ENCODE data around the gene NR2E1. TPM values are rescaled to one million over a fixed set of nuclear protein-coding genes. Genes with fewer than 3 reads are reported as not detected.

Gene NR2E1
- total and polyA plus RNA-seq, 10 donors, result not detected

- no peak overlapping the region for H3K27ac ChIP-seq
- no peak for DNase-seq
- intact Hi-C loops (cut with DNase I; ENCODE audit: low total_unique reads), result no loop called here
- H3K4me3 ChIP-seq, result no peak overlapping the region
- peaks cover 0 to 3% (median 0%) of the 10 kb centered on the region in 8 donors for H3K9me3 ChIP-seq
- peaks cover 33 to 100% (median 99%) of the 10 kb centered on the region in 7 donors for H3K27me3 ChIP-seq (replicated peaks in 1 of 7)
- 23 to 51% (median 45%) methylated on average over 2 to 3 of the region's 3 CpGs for WGBS, 5 donors
- no peaks in the 10 kb centered on the region for H3K36me3 ChIP-seq
- peaks cover 36 to 71% (median 59%) of the 10 kb centered on the region in 6 donors for H3K4me1 ChIP-seq
- TF ChIP-seq POLR2A (IDR thresholded peaks at IDR 0.05) (no peak), POLR2AphosphoS5 (IDR thresholded peaks at IDR 0.05) (no peak), CTCF (IDR thresholded peaks at IDR 0.05 in 8 of 11, conservative IDR thresholded peaks at IDR 0.05 in 3 of 11) (no peak)
Observed at GRCh38 chr6:108171918-108172516, 6.2 kb downstream of the NR2E1 start.

GRCh38 chr6:108174371-108175175, 8.8 kb downstream of the NR2E1 start:
- intact Hi-C loops (cut with DNase I; ENCODE audit: low total_unique reads), result no loop called here
- Histone ChIP-seq H3K4me1 (peaks cover 12 to 45% (median 34%) of the 10 kb centered on the region in 6 donors), H3K4me3 (peak overlapping the region in 2 of 8 donors; percentile 34 to 61), H3K9me3 (peaks cover 0 to 3% (median 0%) of the 10 kb centered on the region in 8 donors), H3K36me3 (no peaks in the 10 kb centered on the region), H3K27me3 (replicated peaks in 1 of 7) (peaks cover 19 to 97% (median 94%) of the 10 kb centered on the region in 7 donors), H3K27ac (no peak overlapping the region)
- DNase-seq, result no peak
- TF ChIP-seq POLR2A (IDR thresholded peaks at IDR 0.05) (no peak), CTCF (IDR thresholded peaks at IDR 0.05 in 8 of 11, conservative IDR thresholded peaks at IDR 0.05 in 3 of 11) (no peak), POLR2AphosphoS5 (IDR thresholded peaks at IDR 0.05) (no peak)
- WGBS, 5 donors, result 9 to 20% (median 10%) methylated on average over 29 to 43 of the region's 43 CpGs

GRCh38 chr6:108175176-108175591, 9.4 kb downstream of the NR2E1 start:
- no peak for TF ChIP-seq POLR2A (IDR thresholded peaks at IDR 0.05)
- no peak for TF ChIP-seq CTCF (IDR thresholded peaks at IDR 0.05 in 8 of 11, conservative IDR thresholded peaks at IDR 0.05 in 3 of 11)
- TF ChIP-seq POLR2AphosphoS5 (IDR thresholded peaks at IDR 0.05), result no peak
- Histone ChIP-seq H3K27me3 (replicated peaks in 1 of 7) (peaks cover 16 to 97% (median 92%) of the 10 kb centered on the region in 7 donors), H3K27ac (no peak overlapping the region), H3K36me3 (no peaks in the 10 kb centered on the region), H3K4me1 (peaks cover 11 to 39% (median 29%) of the 10 kb centered on the region in 6 donors), H3K4me3 (peak overlapping the region in 7 of 8 donors; percentile 13 to 61 (median 33)), H3K9me3 (peaks cover 0 to 3% (median 0%) of the 10 kb centered on the region in 8 donors)
- intact Hi-C loops (cut with DNase I; ENCODE audit: low total_unique reads), result no loop called here
- 13 to 20% (median 16%) methylated on average over 22 of the region's 22 CpGs for WGBS, 5 donors
- DNase-seq, result no peak

Data from spleen (tissue), 11 donors.